Body of pancreas (tissue), 4 donors: ENCODE measurements around the gene GBP4.

Source experiments
- POLR2A ChIP-seq, 3 donors: fragments of 450-650 bp; IDR thresholded peaks; one replicate each; pipeline ENCODE4 v1.6.1; 2016; ENCODE audit warnings: antibody characterized with exemption in 3 of 3, mild to moderate bottlenecking in 2 of 3
- TF ChIP-seq, protein P1 (sequence below), 7 experiments: fragments of 450-650 bp in 4 of 7; fragments of 200-600 bp in 3 of 7; sonication (generic) in 3 of 7; IDR thresholded peaks; one replicate each; pipeline ENCODE4 v1.5.1; 2016 to 2019; ENCODE audit warnings: antibody characterized with exemption in 7 of 7

DNA sequence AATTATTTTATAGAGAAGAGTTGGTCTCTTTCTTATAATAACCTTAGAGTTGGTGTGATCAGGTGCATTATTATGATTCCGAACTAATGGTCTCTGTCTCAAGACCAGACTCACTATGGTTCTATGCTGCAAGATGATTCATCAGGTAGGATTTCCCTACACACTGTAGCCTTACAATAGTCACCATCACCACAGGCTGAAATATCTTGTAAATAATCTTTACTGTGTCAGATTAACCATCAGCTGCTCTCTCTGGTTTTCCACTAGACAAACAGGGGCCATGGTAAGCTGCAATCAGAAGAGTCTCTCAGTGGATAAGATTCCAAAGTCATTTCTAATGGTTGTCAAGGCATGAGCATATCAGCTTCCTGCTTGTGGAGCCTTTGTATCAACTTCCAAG, 4.4 kb upstream of the GBP4 start:
- TF ChIP-seq, protein P1, sequence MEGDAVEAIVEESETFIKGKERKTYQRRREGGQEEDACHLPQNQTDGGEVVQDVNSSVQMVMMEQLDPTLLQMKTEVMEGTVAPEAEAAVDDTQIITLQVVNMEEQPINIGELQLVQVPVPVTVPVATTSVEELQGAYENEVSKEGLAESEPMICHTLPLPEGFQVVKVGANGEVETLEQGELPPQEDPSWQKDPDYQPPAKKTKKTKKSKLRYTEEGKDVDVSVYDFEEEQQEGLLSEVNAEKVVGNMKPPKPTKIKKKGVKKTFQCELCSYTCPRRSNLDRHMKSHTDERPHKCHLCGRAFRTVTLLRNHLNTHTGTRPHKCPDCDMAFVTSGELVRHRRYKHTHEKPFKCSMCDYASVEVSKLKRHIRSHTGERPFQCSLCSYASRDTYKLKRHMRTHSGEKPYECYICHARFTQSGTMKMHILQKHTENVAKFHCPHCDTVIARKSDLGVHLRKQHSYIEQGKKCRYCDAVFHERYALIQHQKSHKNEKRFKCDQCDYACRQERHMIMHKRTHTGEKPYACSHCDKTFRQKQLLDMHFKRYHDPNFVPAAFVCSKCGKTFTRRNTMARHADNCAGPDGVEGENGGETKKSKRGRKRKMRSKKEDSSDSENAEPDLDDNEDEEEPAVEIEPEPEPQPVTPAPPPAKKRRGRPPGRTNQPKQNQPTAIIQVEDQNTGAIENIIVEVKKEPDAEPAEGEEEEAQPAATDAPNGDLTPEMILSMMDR (IDR thresholded peaks at IDR 0.05): no peak
- no peak for TF ChIP-seq POLR2A (IDR thresholded peaks at IDR 0.05)
